CD4-positive, alpha-beta T cell (primary cell): ENCODE measurements around the gene CYFIP1. TPM values are rescaled to one million over a fixed set of nuclear protein-coding genes. Genes with fewer than 3 reads are reported as not detected.

Experiments
- ATAC-seq: fragments of 200-7000 bp; cut with Tn5 transposase; one replicate; pipeline ENCODE4 v1.10.0; 2022; ENCODE audit warnings: mild to moderate bottlenecking; ENCODE audit not compliant: poor library complexity
- CTCF ChIA-PET: fragments of 350-600 bp; sonication (Branson Sonifier 250); formaldehyde crosslinking; loops from one replicate; lab custom pipeline; 2021; ENCODE audit warnings: antibody characterized with exemption, inconsistent platforms; lab: Charles Lee
- POLR2A ChIA-PET: fragments of 350-600 bp; sonication (Branson Sonifier 250); formaldehyde crosslinking; loops from one replicate; lab custom pipeline; 2021; ENCODE audit warnings: antibody characterized with exemption, inconsistent platforms; lab: Charles Lee
- DNase-seq, 14 experiments: peaks; one replicate each; pipeline ENCODE4 v3.0.0-alpha.2; 2013 to 2020; ENCODE audit warnings: mixed read lengths in 2 of 14
- H3K27ac ChIP-seq, 2 donors: one replicate each; pipeline versions ENCODE4 v1.5.1 to v1.7.0; 2013; ENCODE audit warnings: low read length in 2 of 2, low read depth in 1 of 2, mild to moderate bottlenecking in 1 of 2
- H3K27me3 ChIP-seq, 2 experiments: 1 replicate in 1 of 2; 2 replicates in 1 of 2; pipeline versions ENCODE4 v1.6.1 to v1.7.0; 2013; ENCODE audit warnings: low read length in 2 of 2, control low read depth in 1 of 2, mild to moderate bottlenecking in 1 of 2, moderate library complexity in 1 of 2; ENCODE audit not compliant: insufficient read depth in 2 of 2, control insufficient read depth in 1 of 2
- H3K36me3 ChIP-seq: one replicate; pipeline ENCODE4 v1.6.1; 2013; ENCODE audit warnings: low read length, control low read depth; ENCODE audit not compliant: insufficient read depth
- H3K4me1 ChIP-seq: one replicate; pipeline ENCODE4 v1.6.1; 2013; ENCODE audit warnings: low read length, control low read depth; ENCODE audit not compliant: insufficient read depth
- H3K4me3 ChIP-seq: one replicate; pipeline ENCODE4 v1.5.1; 2013; ENCODE audit warnings: mild to moderate bottlenecking, low read length, moderate library complexity
- H3K9me3 ChIP-seq, 2 experiments: 1 replicate in 1 of 2; 2 replicates in 1 of 2; pipeline versions ENCODE4 v1.6.1 to v1.7.0; 2013; ENCODE audit warnings: low read length in 2 of 2, mild to moderate bottlenecking in 2 of 2, control low read depth in 1 of 2, moderate library complexity in 1 of 2; ENCODE audit not compliant: control insufficient read depth in 1 of 2, insufficient read depth in 1 of 2
- H3K27ac Mint-ChIP-seq: one replicate; pipeline ENCODE4 v1.8.0; 2020; ENCODE audit warnings: mixed read lengths
- H3K27me3 Mint-ChIP-seq: one replicate; pipeline ENCODE4 v1.8.0; 2021; ENCODE audit warnings: mixed read lengths
- H3K36me3 Mint-ChIP-seq: one replicate; pipeline ENCODE4 v1.8.0; 2021; ENCODE audit warnings: low read depth, mixed read lengths
- H3K4me1 Mint-ChIP-seq: one replicate; pipeline ENCODE4 v1.8.0; 2021; ENCODE audit warnings: low read depth, mixed read lengths
- H3K4me3 Mint-ChIP-seq: one replicate; pipeline ENCODE4 v1.8.0; 2020; ENCODE audit warnings: mild to moderate bottlenecking, mixed read lengths
- H3K9me3 Mint-ChIP-seq: one replicate; pipeline ENCODE4 v1.8.0; 2020; ENCODE audit warnings: mixed read lengths
- intact Hi-C, 2 experiments: fragments of 100-400 bp; cut with DNase I in 1 of 2; cut with micrococcal nuclease in 1 of 2; formaldehyde crosslinking; loops; one replicate each; pipeline versions ENCODE4 v1.15.1 to v1.9.0; 2023 to 2025; cut with DNase I, micrococcal nuclease
- total RNA-seq, 174 experiments: library from RNA in 2 of 174; stranded (reverse) in 2 of 174; gene quantifications; one replicate each; pipeline ENCODE4 v1.2.3 and lab custom pipeline; 2021 to 2026
- TF ChIP-seq, protein P1 (sequence below): fragments of 200-600 bp; IDR thresholded peaks from one replicate; pipeline ENCODE4 v1.8.0; 2022; ENCODE audit warnings: antibody characterized with exemption, mild to moderate bottlenecking

The CYFIP1 gene
- total RNA-seq, 2 experiments from 2014 or later: 3.2 to 4.4 TPM

DNA sequence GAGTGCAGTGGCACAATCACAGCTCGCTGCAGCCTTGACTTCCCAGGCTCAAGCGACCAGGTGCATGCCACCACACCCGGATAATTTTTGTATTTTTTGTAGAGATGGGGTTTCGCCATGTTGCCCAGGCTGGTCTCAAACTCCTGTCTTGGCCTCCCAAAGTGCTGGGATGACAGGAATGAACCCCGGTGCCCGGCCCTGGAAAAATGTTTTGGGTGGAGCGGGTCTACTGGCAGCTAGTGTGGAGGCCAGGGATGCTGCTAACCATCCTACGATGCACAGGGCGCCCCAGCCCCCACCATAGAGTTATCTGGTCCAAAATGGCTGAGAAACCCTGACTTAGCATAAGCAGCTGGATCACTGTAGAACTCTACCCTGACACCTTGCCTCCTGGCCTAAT lies 106.3 kb downstream of the CYFIP1 start:
- no peaks in the 10 kb centered on the region for H3K4me1 ChIP-seq
- TF ChIP-seq, protein P1, sequence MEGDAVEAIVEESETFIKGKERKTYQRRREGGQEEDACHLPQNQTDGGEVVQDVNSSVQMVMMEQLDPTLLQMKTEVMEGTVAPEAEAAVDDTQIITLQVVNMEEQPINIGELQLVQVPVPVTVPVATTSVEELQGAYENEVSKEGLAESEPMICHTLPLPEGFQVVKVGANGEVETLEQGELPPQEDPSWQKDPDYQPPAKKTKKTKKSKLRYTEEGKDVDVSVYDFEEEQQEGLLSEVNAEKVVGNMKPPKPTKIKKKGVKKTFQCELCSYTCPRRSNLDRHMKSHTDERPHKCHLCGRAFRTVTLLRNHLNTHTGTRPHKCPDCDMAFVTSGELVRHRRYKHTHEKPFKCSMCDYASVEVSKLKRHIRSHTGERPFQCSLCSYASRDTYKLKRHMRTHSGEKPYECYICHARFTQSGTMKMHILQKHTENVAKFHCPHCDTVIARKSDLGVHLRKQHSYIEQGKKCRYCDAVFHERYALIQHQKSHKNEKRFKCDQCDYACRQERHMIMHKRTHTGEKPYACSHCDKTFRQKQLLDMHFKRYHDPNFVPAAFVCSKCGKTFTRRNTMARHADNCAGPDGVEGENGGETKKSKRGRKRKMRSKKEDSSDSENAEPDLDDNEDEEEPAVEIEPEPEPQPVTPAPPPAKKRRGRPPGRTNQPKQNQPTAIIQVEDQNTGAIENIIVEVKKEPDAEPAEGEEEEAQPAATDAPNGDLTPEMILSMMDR: no peak
- ATAC-seq: no peak
- H3K27me3 ChIP-seq: no peaks in the 10 kb centered on the region
- H3K9me3 ChIP-seq: peaks cover 0 to 10% of the 10 kb centered on the region in 2 experiments
- Mint-ChIP-seq H3K4me3 (no peak overlapping the region), H3K9me3 (no peaks in the 10 kb centered on the region), H3K4me1 (no peaks in the 10 kb centered on the region), H3K27me3 (no peaks in the 10 kb centered on the region), H3K36me3 (peaks cover 37% of the 10 kb centered on the region), H3K27ac (no peak overlapping the region)
- no peak for DNase-seq
- no peak overlapping the region for H3K4me3 ChIP-seq
- intact Hi-C loops: no loop called here
- peaks cover 3% of the 10 kb centered on the region for H3K36me3 ChIP-seq
- ChIA-PET CTCF (no interaction called here), POLR2A (no interaction called here)
- no peak overlapping the region for H3K27ac ChIP-seq

DNA sequence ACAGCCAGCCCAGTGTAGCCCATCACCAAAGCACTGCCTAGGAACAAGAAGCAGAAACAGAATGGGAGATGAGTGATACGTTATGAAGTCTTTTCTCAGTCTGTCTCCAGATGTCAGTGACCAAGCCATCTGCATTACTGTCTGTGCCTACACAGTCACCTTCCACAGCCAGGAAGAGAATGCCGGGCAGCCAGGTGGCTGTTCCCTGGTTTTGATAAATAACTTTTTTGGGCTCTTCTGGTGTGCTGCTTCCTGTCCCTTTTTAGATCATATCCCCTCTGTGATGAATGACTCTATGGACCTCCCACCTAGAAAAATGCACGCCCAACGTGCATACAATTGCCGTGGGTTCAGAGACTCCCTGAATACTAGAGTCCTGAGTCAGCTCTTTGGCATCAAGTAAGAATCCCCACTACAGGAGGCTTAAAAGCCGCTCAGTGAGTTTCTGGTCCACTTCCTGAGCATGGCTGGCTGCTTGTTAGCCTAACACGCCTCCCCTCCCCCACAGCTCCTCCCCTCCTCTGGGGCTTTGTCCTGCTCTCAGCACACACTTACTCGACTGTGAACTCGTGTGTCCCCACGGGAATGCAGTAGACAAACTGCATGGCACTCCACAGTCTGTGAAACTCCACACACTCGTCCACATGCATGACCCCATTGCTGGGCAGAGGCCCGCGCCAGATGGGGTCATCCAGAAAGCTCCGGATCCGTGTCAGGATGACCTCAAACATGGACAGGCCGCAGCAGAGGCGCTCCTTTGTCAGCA lies 107.0 kb downstream of the CYFIP1 start:
- peaks cover 7% of the 10 kb centered on the region for H3K36me3 ChIP-seq
- no peaks in the 10 kb centered on the region for H3K27me3 ChIP-seq
- H3K27me3 Mint-ChIP-seq: no peaks in the 10 kb centered on the region
- peaks cover 0 to 8% of the 10 kb centered on the region in 2 experiments for H3K9me3 ChIP-seq
- H3K27ac ChIP-seq: no peak overlapping the region
- no peak overlapping the region for H3K4me3 Mint-ChIP-seq
- H3K4me1 Mint-ChIP-seq: no peaks in the 10 kb centered on the region
- no peaks in the 10 kb centered on the region for H3K4me1 ChIP-seq
- H3K27ac Mint-ChIP-seq: no peak overlapping the region
- ATAC-seq (no peak), DNase-seq (no peak)
- no peak overlapping the region for H3K4me3 ChIP-seq
- TF ChIP-seq, protein P1: no peak
- H3K9me3 Mint-ChIP-seq: no peaks in the 10 kb centered on the region
- CTCF ChIA-PET: no interaction called here
- intact Hi-C loops: no loop called here
- H3K36me3 Mint-ChIP-seq: peaks cover 43% of the 10 kb centered on the region
- POLR2A ChIA-PET: no interaction called here

DNA sequence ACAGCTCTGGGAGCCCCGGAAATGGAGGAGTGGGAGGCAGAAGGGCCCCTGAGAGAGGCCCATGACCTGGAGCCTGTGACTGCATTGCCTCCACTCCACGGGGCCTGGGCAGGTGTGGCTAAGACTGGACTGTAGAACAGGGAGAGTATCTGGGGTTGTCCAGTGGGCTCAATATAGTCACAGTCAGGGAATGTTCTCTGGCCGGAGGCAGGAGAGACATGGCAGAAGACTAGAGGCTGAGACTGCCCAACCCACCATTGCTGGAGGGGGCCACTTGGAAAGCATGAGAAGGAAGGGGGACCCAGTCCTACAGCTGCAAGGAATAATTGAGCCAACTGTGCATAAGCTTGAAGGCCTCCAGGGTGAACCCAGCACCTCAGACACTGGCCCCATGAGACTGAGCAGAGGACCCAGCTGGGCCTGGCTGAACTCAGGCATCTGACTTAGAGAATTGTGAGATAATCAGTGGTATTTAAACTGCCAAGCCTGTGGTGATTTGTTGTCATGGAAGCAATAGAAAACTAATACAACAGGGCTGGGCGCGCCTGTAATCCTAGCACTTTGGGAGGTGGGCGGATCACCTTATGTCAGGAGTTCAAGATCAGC lies 108.6 kb downstream of the CYFIP1 start:
- DNase-seq: no peak
- no peak for ATAC-seq
- Mint-ChIP-seq H3K36me3 (peaks cover 58% of the 10 kb centered on the region), H3K4me1 (no peaks in the 10 kb centered on the region), H3K9me3 (no peaks in the 10 kb centered on the region), H3K4me3 (no peak overlapping the region), H3K27ac (no peak overlapping the region), H3K27me3 (no peaks in the 10 kb centered on the region)
- intact Hi-C loops: no loop called here
- Histone ChIP-seq H3K27me3 (no peaks in the 10 kb centered on the region), H3K4me1 (no peaks in the 10 kb centered on the region), H3K9me3 (no peaks in the 10 kb centered on the region), H3K27ac (no peak overlapping the region), H3K4me3 (no peak overlapping the region), H3K36me3 (peaks cover 22% of the 10 kb centered on the region)
- TF ChIP-seq, protein P1: no peak
- POLR2A ChIA-PET: interaction anchor here (0.7 kb wide), 1 partner anchor 14 kb away, joined by 3 read pairs; no protein-coding TSS in a partner anchor
- CTCF ChIA-PET: no interaction called here
